Fibroblast of skin of left biceps (primary cell): ENCODE measurements around the gene ST6GALNAC3.
"Not testable (repeated sequence)": the region's sequence is repeated elsewhere in the genome, so short reads cannot be mapped to it uniquely, and the experiment has no call there.

ENCODE experiments used
- DNase-seq, 2 experiments: peaks; one replicate each; pipeline ENCODE4 v3.0.0-alpha.2; 2013; ENCODE audit warnings: low read depth in 2 of 2

The ST6GALNAC3 gene

DNA sequence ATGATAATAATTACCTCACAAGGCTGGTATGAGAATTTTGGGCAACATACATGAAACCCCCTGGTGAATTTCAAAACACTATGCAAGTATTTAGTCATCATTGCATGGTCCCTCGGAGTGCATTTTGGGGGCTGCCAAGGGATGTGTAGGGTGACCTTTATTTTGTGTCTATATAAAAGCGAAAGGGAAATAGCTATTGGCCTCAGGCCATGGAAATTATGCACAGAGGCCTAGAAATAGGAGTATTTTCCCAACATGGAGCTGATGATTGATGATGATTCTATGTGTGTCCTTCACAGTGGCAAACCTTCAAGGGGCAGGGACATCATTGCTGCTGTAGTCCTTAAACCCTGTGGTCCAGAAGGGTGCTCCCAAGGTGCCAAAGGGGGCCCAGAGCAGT, 265.5 kb downstream of the ST6GALNAC3 start:
- no peak for DNase-seq

DNA sequence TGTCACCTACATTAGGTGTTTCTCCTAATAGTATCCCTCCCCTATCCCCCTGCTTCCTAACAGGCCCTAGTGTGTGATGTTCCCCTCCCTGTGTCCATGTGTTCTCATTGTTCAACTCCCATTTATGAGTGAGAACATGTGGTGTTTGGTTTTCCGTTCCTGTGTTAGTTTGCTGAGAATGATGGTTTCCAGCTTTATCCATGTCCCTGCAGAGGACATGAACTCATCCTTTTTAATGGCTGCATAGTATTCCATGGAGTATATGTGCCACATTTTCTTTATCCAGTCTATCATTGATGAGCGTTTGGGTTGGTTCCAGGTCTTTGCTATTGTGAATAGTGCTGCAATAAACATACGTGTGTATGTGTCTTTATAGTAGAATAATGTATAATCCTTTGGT, 267.3 kb downstream of the ST6GALNAC3 start:
- DNase-seq: not testable (repeated sequence)

GRCh38 chr1:76343356-76343755, 268.8 kb downstream of the ST6GALNAC3 start:
- DNase-seq: no peak

- no peak for DNase-seq
Observed at GRCh38 chr1:76351655-76352054, 277.1 kb downstream of the ST6GALNAC3 start.

GRCh38 chr1:76352741-76353435, 278.3 kb downstream of the ST6GALNAC3 start:
- no peak for DNase-seq

GRCh38 chr1:76354236-76354635, 279.7 kb downstream of the ST6GALNAC3 start:
- DNase-seq: no peak

DNA sequence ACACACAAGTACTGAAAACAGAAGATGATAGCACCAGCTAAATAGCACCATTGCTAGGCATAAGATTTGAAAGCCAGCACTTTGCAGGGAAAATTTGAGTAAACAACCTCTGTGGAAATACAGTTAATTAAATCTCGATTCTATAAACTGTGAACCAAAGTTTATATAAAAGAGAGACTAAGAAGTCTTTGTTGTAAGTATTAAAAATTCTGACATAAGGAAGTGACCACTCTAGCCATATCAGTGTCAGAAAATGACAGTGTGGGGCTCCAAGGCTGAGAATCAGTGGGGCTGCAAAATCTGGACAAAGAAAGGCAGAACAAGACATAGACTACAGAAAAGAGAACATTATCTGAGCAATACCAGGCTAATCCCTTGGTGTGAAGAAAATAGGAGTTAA, 292.2 kb downstream of the ST6GALNAC3 start:
- no peak for DNase-seq

DNA sequence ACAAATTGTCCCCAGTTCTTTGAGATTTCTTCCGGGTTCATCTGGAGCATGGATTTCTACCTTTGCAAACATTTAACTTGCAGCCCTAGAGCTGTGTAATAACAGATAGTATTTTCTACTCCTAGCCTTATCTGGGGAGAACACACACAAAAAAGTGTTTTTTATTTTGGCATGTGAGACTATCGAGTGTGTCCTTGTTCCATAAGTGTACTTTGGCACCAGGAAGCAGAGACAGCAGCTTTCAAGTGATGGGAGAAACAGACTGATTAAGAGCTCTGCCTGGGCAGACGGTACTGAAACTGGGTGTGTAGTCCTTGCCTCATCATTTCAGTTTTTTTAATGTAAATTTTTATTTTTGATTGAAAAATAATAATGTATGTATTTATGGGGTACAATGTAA, 297.4 kb downstream of the ST6GALNAC3 start:
- no peak for DNase-seq

DNA sequence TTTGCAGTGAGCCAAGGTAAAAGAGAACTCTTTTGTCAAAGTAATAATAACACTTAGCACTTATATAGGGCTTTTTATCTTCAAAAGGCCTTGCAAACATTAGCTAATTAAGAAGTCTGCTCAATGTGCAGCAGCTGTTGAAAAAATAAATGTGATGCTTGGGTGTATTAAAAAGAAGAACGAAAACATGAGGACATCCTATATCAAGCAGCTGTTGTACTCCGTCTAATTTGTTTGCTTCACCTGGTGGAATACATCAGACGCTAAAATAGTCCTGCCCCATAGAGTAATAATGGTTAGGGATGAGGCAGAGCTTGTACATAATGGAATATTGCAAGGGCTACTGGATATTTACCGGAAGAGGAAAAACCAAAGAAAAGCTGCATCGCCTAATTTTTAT, 299.5 kb downstream of the ST6GALNAC3 start:
- no peak for DNase-seq

GRCh38 chr1:76377247-76377646, 302.7 kb downstream of the ST6GALNAC3 start:
- DNase-seq: no peak

DNA sequence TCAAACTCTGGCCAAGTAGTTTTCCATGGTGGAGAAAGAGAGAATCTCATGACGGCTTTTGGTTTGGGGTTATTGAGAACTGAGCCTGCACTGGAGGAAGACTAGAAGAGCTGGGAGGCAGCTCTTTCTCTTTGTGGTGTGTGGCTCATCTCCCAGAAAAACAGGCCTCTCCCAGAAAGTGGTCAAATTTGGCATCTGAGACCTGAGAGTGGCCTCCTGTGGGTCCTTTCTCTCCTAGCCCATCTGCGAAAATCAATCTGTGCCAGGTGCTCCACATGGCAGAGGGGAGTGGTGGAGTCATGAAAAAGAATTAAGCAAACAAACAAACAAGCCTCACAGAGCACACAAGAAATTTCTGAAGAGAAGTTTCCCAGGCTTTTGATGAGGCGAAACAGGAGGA, 305.0 kb downstream of the ST6GALNAC3 start:
- DNase-seq: no peak

- DNase-seq: peak in 1 of 2 experiments; percentile 4
Observed at GRCh38 chr1:76381450-76382097, 307.0 kb downstream of the ST6GALNAC3 start.

- no peak for DNase-seq
Observed at GRCh38 chr1:76388261-76388660, 313.7 kb downstream of the ST6GALNAC3 start.

- DNase-seq: no peak
Observed at GRCh38 chr1:76390456-76390855, 315.9 kb downstream of the ST6GALNAC3 start.

DNA sequence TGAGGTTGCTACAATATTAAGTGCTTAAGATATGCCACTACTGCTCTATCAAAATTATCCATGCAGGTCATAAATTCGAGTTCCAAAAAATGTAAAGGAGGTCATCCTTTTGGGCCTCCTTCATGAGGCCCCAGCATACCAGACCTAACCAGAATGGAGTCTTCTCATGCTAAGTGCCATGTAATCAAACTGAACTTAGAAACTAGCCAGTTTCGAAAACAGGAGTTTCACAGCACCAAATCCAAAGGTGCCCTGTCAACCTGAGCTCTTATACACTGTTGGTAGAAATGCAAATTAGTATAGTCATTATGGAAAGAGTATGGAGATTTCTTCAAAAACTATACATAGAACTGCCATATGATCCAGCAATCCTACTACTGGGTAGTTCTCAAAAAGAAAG, 320.5 kb downstream of the ST6GALNAC3 start:
- DNase-seq: no peak

DNA sequence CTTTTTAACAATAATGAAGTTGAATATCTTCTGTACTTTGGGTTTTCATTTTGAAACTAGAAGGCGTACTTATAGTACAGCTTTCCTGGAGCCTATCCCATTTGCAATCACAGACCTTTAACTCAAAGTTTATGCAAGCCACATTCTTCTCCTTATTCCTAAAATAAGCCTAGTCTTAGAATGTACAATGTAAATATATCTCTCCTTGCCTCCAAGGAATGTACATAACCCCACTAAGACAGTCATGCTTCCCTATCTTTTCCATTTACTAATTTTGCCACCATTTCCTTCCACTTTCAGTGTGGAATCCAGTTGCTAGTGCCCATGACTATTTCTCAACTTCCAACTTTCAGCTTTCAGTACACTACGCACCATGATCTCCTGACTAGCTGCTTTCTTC, 327.6 kb downstream of the ST6GALNAC3 start:
- DNase-seq: no peak

GRCh38 chr1:76408303-76408702, 333.8 kb downstream of the ST6GALNAC3 start:
- no peak for DNase-seq

DNA sequence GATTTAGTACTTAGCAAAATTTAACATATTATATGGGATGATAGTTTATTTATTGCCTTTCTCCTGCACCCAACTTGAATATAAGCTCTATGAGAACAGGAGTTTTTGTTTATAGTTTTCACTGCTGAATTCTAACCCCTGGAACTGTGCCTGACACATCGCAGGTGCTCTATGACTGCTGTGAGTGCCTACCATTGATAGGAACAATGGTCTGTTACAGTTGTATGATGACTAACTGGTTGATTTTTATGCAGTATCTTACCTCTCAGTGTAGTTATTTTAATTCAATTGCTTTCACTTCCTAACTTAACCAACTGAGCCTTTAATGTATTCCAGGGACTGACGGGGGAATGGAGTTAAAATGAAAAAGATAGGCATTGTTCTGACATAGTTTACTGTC, 336.0 kb downstream of the ST6GALNAC3 start:
- no peak for DNase-seq

DNA sequence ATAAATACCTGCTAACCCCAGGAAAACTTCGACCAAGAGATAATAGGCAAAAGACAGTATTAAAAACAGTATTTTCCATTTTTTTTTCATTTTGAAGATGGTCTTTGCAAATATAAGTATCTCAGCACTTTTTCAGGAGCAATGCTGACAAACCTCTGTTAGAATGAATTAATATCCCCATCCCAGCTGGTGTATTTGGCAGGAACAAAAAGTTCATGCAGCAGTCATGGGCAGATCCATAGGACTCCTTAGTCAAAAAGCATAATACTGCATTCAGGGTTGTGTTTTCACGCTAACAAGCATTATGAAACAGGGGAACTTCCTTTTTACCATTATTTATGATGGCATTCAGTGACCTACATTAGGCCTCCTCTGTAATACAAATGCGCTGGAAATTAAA, 344.0 kb downstream of the ST6GALNAC3 start:
- DNase-seq: no peak

GRCh38 chr1:76419603-76420002, 345.1 kb downstream of the ST6GALNAC3 start:
- no peak for DNase-seq

- DNase-seq: peak; percentile 86 to 88
Observed at GRCh38 chr1:76425201-76426145, 350.9 kb downstream of the ST6GALNAC3 start.

DNA sequence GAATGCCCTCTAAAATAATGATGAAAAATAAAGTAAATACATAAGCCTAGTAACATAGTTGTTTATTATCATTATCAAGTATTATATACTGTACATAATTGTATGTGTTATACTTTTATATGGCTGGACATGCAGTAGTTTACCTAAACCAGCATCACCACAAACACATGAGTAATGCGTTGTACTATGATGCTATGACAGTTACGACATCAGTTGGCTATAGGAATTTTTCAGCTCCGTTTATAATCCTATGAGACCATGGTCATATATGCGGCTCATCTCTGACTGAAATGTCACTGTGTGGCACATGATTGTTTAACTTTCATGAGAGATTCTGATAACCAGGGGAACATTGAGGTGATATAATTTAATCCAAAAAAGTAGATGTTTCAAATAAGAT, 352.1 kb downstream of the ST6GALNAC3 start:
- no peak for DNase-seq
